Fibroblast of upper back skin (primary cell): ENCODE results near the gene MYBBP1A.
"Not testable (repeated sequence)": the region's sequence is repeated elsewhere in the genome, so short reads cannot be mapped to it uniquely, and the experiment has no call there.

Experiments used
- DNase-seq: peaks from one replicate; pipeline ENCODE4 v3.0.0-alpha.2; 2013

MYBBP1A gene

DNA sequence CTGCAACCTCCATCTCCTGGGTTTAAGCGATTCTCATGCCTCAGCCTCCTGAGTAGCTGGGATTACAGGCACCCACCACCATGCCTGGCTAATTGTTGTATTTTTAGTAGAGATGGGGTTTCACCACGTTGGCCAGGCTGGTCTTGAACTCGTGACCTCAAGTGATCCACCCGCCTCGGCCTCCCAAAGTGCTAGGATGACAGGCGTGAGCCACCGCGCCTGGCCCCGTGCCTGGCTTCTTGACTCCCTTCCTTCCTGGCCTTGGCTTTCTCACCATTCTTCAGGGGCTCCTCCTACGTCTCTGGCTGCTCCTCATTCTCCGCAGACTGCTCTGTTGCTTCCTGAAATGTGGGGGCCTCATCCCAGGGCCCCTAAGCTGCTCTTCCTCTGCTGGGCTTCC is 34.9 kb upstream of the MYBBP1A start:
- not testable (repeated sequence) for DNase-seq

DNA sequence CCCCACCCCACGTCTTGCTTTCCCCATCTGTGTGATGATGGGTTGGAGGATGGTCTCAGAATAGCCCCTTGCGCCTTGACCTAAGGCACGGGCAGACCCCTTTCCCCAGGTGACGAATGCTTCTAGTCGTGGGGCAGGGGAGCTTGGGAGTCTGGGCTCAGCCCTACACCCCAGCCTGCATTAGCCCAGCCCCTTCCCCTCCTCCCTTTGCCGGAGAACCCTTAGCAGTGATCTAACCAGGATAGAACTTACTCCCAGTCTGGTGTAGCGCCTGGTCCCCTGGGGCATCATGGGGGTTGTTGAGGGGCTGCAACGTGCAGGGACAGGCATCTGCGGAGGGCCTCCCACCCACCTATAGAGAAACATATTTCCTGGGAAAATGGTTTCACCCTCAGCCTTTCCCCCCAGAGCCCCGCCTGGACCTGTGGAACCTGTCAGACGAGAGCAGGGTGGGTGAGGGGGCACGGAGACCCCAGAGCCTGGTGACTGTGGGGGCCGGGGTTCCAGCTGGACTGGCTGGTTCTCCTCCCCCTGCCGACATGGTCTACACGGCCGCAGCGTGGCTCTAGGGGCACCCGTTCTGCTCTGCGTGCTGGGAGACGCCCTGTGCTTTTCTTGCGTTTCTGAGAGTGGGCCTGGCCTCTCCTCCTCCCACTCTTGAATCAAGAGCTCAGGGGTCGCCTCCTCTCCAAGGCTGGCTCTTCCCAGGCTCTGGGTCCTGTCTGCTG is 33.9 kb upstream of the MYBBP1A start:
- no peak for DNase-seq

DNA sequence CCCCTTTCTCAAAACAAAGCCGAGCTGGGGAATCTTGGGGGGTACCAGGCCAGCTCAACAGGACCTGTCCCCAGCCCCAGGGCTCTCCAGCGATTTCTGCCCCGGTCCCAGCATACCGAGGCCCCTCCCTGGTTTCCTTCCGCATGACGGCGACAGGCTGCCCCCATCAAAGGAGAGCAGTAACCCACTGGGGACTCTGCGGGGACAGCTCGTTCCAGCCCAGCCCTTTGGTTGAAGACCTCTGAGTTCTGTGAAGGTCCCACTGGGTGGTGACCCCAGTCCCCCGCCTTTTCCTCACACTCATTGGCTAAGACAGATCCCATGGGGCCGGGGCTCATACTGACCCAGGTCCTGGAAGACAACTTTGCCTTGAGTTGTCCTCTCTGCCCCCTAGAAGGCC is 33.2 kb upstream of the MYBBP1A start:
- no peak for DNase-seq

DNA sequence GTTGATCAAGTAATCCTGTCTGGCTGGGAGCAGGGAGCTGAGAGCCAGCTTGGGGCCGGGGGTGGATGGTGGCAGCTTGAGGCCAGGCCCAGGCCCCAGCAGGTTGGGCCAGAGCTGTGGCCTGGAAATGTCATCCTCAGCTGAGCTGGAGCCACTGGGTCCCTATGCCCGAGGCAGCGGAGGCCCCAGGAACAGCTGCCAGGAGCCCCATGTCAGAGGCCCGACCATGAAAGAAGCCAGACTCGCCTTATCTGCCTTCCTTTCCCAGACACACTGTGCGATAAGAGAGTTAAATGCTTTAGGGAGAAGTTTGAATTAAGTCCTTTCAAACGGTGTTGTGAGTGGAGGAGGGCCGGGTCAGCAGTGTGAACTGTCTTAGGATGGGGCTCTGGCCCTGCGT is 32.6 kb upstream of the MYBBP1A start:
- no peak for DNase-seq

DNA sequence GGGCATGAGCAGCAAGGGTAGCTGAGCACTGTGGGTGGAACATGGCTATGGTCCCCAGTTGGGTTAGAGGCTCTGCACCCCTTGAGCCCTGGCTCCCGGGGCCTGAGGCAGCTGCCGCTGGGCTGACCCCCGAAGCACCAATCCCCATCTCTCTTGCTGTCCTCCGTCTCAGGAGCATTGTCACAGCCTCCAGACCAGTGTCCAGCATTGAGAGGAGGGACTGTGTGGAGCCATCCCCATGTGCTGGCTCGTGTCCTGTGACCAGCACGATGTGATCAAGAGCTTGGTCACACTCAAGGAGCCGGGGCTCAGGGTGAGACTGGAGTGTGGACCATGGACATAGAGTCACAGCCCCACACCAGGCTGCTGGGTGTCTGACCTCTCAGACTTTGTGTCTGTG is 32.0 kb upstream of the MYBBP1A start:
- DNase-seq = no peak

DNA sequence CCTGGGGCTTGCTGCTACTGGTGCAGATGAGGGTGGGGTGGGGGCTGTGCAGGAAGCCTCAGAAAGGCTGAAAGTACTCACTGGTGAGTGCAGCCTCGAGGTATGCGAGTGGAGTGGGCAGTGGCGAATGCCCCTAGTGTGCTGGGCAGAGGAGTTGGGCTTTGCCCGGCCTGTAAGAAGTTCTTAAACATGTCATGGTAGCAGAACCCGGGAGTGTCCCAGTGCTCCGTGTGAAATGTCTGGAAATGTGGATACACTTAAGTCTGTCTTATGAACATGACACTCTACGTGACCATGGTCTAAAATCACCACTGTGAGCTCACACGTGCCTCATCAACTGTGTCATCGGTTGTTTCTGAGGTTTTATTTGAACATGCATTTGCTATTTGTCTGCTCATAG is 30.9 kb upstream of the MYBBP1A start:
- DNase-seq = no peak

DNA sequence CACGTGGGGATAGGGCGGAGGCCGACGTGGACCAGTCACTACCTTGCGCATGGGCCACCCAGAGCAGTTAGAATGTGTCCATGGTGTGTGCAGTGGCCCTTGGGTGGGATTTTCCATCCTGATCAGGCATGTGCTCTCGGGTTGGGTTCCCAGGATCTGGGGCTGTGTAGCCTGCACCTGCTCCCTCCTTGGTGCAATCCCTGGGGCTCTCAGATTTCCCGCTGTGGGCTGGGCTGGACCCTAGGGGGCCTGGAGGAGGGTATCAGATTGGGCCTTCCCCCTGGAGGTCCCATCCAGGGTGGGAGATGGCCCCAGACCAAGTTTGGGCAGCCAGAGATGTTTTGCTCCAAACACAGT is 30.4 kb upstream of the MYBBP1A start:
- DNase-seq = no peak

DNA sequence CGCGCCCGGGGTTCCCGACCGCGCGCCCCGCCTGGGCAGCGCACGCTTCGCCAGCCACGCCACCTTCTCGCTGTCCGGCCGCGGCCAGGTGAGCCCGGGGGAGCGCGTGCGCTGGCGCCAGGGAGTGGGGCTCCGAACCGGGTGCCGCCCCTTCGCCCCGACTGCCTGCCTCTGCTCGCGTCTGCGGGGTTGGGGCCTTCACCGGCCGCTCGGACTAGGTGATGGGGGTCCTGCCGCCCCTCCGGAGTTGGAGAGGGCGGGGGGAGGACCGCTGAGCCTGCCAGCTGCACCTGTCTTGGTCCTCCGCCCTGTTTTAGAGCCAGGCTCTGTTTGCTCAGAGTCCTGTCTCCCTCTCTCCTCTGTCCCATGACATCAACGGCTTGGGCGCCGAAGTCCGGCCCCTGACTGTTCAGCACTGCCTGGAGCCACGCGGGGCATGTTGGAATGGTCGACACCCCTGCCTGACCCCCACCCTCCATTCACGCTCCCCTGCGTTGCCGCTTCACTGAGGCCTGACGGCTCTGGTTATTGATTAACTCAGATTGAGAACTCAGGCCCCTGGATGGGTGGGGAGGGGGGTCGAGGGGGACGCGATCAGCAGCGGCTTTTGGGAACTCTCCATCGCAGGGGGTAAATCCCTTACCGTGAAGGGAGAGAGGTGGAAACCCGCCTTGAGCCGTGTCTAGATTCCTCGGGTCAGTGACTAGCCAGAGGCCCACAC is 29.9 kb upstream of the MYBBP1A start:
- DNase-seq = no peak

DNA sequence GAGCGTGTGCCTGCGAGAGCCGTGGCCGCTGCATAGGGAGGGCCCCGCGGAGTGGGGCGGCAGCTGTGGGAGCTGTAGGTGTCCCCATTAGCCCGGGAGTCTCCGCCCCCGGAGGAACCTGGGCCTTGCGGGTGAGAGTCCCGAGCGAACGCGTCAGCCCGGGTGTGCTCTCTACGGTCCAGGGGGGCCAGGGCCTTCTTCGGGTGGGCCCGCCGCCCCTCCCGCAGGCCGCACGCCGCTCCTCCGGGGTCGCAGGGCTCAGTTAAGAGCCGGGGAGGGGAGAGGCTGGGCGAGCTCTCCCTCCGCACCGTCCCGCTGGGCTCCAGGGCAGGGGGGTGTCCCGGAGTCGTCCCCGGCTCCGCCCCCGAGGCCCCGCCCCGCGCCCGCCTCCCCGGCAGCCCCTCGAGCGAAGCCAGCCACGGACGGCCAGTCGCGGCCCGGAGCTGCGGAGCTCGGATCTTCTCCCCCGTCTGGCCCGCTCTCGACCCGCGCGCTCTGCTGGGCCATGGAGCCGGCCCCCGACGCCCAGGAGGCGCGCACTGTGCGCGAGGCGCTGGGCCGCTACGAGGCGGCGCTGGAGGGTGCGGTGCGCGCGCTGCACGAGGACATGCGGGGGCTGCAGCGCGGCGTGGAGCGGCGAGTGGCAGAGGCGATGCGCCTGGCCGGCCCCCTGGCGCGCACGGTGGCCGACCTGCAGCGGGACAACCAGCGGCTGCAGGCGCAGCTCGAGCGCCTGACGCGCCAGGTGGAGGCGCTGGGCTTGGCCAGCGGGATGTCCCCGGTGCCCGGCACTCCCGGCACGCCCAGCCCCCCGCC is 29.1 kb upstream of the MYBBP1A start, which contains the start of gene SMTNL2:
SMTNL2 (plus strand) TSS at position 429 of the 816 bp plus-strand sequence; CDS start at position 506, 77 bp downstream.
- DNase-seq = no peak

DNA sequence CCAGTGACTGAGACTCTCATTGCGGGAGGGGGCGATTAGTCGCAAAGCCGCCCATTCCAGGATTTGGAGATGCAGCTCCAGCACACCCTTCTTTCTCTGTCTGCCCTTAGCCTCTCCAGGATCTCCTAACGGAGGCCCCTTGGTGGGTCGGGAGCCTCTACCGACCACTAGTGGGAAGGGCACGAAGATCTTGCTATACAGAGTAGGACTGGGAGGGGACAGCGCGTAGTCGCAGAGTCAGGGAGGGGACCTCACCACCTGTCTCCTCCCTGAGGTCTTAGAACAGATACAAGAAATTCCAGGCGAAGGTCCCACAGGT is 28.6 kb upstream of the MYBBP1A start:
- DNase-seq = no peak

DNA sequence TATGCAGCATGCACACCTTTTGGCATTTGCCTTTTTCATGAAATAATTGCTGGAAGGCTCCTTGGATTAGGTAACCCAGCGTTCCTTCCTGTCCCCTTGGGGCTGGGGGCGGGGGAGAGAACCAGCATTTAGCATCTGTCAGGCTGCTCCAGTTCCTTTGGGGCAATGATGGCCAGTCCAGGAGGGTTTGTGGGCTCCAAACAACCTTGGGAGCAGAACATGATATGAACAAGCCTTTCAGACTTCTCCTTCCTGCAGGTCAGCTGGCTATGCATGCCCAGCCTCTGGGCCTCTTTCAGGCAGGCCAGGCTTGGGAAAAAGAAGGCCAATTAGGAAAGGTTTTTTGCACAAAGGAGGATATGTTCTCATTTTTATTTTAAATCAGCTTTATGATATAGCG is 28.0 kb upstream of the MYBBP1A start:
- no peak for DNase-seq

DNA sequence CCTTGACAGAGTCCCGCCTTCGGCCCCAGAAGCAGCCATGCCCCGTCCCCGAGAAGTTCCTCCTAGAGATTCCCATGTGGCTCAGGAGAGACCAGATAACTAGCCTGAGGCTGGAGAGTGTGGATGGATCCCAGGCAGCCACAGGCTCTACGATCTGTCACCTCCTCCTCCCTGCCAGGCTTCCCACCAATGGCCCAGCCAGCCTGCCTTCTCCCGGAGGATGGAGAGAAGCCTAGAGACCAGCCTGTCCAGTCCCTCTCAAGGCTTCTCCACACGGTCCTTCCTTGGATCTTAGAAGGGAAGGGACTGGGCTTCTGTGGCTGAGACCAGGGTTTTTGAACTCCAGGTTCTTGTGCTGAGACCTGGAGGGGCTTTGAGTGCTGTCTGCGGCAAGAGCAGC is 27.5 kb upstream of the MYBBP1A start:
- DNase-seq = no peak

DNA sequence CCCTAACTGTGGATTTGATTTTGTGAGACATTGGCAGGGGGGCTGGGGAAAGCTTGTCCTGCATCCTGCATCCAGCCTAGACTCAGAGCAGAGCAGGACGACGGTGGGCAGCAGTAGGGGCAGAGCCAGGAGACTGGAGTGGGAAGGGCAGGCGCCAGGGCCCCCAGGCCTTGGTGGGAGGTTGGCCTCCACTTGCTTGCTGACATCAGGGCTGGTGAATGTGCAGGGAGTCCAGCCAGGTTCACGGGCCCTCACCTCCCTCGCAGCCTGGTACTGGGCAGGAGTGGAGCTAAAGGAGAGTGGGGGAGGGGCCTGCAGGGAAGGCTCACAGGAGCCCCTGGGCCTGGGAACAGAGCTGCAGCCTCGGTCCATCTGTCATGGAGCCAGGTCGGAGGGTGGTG is 26.9 kb upstream of the MYBBP1A start:
- DNase-seq = no peak

DNA sequence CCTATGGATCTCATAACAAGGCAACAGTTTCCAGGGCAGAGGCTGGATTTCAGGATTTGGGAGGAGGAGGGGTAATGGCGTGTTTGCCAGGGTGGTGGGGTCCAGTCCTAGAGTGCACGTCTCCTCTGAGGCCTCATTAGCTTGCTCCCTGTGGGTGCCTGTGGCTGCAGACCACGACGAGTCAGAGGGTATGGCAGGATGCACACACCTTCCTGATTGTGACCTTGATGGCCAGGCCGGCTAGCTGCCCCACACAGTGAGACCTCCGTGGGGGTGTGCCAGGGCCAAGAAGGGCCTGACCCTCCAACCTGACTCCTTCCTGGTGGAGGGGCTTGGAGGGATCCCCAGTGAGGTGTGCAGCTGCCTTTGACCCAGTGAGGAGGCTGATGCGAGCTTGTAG is 25.1 kb upstream of the MYBBP1A start:
- no peak for DNase-seq

DNA sequence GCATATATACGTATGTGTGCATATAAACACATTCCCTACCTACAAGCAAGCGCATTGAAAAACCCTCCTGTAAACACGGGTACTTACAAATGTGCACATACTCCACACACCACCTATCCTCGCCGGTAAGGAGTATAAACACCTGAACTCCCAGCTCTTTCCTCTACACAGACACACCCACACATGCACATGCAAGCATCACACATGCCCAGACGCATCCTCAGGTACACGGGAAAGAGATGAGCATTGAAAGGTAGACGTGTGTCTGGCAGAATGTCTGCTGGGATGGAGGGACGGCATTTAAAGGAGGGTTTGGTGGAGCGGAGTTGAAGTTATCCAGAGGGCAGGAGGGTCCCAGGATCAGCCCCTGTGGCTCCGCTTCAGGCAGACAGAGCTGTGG is 24.5 kb upstream of the MYBBP1A start:
- no peak for DNase-seq

DNA sequence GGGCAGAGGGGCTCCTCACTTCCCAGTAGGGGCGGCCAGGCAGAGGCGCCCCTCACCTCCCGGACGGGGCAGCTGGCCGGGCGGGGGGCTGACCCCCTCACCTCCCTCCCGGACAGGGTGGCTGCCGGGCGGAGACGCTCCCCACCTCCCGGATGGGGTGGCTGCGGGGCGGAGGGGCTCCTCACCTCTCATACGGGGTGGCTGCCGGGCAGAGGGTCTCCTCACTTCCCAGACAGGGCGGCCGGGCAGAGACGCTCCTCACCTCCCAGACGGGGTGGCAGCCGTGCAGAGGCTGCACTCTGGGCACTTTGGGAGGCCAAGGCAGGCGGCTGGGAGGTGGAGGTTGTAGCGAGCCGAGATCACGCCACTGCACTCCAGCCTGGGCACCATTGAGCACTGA is 23.2 kb upstream of the MYBBP1A start:
- DNase-seq = not testable (repeated sequence)

DNA sequence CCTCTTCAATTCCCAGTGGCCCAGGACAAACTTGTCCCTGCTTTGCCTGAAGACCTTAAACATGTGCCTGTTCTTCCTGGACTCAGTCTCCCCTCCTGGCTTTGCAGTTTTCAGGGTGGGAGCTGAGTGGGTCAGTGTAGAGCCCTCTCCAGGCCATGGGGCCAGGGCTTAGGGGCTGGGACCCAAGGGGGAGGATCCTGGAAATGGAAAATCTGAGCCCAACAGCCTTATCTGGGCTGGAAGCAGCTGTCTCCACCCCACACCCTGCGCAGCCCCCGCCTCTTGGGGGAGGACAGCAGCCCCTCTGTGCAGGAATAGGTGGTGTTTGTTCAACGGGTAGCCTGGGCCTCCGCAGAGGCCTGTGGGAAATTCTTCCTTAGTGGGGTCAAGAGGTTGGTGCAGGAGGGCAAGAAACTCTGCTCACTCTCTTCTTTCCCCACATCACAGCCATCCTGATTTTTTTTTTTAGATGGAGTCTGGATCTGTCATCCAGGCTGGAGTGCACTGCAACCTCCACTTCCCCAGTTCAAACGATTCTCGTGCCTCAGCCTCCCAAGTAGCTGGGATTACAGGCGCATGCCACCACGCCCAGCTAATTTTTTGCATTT is 22.3 kb upstream of the MYBBP1A start:
- DNase-seq = no peak

DNA sequence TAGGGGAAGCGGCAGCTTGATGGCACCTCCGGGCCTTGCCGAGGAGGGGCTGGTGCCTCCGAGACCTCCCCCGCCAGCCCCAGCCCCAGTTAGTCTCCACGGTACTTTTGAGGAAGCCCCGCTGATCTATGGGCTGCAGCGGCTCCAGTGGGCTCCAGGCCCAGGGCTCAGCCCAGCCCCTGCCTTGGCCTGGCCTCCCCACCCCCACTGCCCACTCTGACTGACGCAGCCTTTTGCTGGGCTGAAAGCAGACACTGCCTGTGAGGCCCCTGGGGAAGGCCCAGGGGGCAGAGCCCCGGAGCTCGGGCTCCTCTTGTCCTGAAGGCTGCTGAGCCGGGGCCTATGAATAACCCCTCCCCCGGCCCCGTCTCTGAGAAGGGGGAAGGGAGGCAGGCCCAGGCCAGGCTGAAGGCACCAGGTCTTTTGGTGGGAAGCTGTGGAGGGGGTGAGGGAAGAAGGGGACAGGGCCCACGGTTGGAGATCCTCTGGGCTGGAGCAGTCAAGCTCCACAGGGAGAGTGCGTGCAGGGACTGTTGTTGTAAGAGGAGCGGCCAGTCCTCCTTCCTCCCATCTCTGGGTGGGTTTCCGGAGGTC is 21.6 kb upstream of the MYBBP1A start:
- no peak for DNase-seq

DNA sequence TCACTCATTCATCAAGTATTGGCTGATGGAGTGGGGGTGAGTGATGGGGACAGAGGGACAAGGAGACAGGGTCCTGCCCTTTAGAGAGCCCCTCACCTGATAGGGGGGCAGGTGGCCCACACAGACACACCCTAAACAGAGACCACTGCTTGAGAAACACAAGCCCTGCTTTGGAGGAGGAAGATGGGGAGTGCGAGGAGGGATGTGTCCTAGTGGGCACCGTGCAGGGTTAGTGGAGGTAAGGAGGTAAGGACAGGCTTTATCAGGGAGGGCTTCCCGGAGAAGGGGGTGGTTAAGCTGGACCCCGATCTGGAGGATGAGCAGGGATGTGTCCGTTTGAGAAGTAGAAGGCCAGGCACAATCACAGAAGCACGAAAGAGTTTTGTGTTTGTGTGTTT is 21.0 kb upstream of the MYBBP1A start:
- no peak for DNase-seq

DNA sequence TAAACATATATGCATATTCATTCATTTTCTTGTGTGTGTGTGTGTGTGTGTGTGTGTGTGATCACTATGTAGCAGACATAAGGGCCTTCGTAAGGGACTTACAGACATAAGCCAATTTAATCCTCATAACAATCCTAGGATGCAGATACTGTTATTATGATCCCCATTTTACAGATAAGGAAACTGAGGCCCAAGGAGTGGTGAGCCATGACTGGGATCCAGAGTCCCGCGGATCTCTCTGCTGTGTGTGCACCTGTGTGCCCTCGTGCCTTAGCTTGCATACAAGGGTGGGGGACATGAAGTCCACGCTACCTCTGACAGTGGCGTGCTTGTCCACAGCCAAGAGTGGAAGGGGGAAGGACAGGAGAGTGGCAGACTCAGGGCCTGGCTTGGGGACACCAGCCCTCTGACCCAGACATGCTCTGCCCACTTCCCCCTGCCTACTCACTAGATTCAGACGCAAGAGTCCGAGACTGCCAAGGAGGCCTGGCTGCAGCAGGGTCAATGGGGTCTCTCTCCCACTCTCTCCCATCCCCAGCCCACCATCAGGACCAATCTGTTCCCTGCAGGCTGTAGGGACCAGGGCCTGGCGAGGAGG is 19.4 kb upstream of the MYBBP1A start:
- no peak for DNase-seq

DNA sequence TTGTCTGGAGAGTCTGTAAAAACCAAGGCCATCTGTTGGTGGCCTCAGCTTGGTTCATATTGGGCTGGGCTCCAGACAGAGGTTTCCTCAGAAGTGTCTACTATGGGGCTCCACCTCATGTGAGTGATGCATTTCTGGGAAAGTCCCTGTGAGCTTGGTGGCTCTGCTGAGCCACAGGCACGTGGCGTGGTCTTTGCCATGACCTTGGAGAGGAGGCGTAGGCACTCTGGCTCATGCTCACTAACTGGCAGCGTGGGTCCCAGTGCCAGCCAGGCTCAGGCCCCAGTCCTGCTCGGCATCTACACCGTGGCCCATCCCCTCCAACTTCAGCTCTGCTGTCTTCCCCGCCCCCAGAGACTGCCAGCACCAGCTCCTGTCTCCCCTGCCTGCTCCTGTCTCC is 18.5 kb upstream of the MYBBP1A start:
- DNase-seq = no peak

DNA sequence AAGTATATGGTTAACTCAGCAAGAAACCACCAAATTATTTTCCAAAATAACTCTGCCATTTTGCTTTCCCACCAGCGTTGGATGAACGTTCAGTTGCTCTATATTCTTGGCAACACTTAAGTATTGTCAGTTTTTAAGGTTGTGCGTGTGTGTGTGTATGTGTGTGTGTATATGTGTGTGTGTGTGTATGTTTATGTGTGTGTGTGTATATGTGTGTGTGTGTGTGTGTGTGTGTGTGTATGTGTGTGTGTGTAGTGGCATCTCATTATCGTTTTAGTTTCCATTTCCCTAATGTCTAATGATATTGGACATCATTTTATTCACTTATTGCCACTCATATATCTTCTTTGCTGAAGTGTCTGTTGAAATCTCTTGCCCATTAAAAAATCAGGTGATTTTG is 17.9 kb upstream of the MYBBP1A start:
- DNase-seq = no peak

DNA sequence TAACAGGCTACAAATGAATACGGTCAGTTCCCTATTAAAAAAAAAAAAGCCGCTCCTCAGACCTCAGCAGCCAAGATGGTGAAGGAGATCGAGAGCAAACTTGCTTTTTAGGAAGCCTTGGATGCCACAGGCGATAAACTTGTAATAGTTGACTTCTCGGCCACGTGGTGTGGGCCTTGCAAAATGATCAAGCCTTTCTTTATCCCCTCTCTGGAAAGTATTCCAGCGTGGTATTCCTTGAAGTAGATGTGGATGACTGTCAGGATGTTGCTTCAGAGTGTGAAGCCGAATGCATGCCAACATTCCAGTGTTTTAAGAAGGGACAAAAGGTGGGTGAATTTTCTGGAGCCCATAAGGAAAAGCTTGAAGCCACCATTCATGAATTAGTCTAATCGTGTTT is 16.9 kb upstream of the MYBBP1A start:
- no peak for DNase-seq
